Activated naive CD4-positive, alpha-beta T cell treated with anti-CD3 and anti-CD28 coated beads, Interleukin-2, amount 50 U/mL, for 24 hours (primary cell): ENCODE data around the gene REG4.
"Not testable (repeated sequence)": the region's sequence is repeated elsewhere in the genome, so short reads cannot be mapped to it uniquely, and the experiment has no call there.

Experiments used
- H3K27ac Mint-ChIP-seq: one replicate; pipeline ENCODE4 v1.8.0; 2021; ENCODE audit warnings: mild to moderate bottlenecking, mixed read lengths
- H3K27me3 Mint-ChIP-seq: one replicate; pipeline ENCODE4 v1.8.0; 2021; ENCODE audit warnings: mixed read lengths
- H3K36me3 Mint-ChIP-seq: one replicate; pipeline ENCODE4 v1.8.0; 2021; ENCODE audit warnings: mixed read lengths
- H3K4me1 Mint-ChIP-seq: one replicate; pipeline ENCODE4 v1.8.0; 2021; ENCODE audit warnings: mixed read lengths
- H3K4me3 Mint-ChIP-seq: one replicate; pipeline ENCODE4 v1.8.0; 2021; ENCODE audit warnings: mild to moderate bottlenecking, mixed read lengths
- H3K9me3 Mint-ChIP-seq: one replicate; pipeline ENCODE4 v1.8.0; 2021; ENCODE audit warnings: mixed read lengths

The REG4 gene

DNA sequence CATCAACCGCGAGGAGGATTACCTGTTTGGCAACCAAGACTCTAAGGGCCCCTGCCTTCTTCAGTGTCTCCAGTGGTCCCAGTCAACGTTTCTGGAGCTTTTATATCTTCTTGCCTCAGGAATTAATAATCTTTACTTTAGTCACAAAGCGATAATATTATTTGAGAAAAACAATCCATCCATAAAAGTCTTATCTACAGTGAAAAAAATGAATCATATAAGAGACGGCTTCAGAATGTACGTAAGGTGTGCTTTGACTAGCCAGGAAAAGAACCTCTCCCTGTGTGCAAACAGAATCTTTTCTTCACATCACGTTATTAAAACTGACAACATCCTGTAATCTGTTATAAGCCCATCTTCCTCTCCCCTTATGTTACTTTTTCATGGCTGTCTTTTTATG lies at the start of gene REG4:
REG4 (minus strand) TSS at position 74 of the 400 bp plus-strand sequence. CDS start 2,691 bp downstream, outside the sequence.
- Mint-ChIP-seq H3K4me3 (no peak within 1 kb of the TSS), H3K4me1 (peaks cover 5% of the 10 kb centered on the region), H3K27me3 (peaks cover 9% of the 10 kb centered on the region), H3K9me3 (no peaks in the 10 kb centered on the region), H3K36me3 (no peaks in the 10 kb centered on the region), H3K27ac (no peak within 1 kb of the TSS)

GRCh38 chr1:119859647-119860046 lies 48.4 kb upstream of the REG4 start:
- no peaks in the 10 kb centered on the region for H3K9me3 Mint-ChIP-seq
- peaks cover 11% of the 10 kb centered on the region for H3K4me1 Mint-ChIP-seq
- H3K36me3 Mint-ChIP-seq: no peaks in the 10 kb centered on the region
- H3K27me3 Mint-ChIP-seq: peaks cover 5% of the 10 kb centered on the region
- H3K4me3 Mint-ChIP-seq: no peak overlapping the region
- H3K27ac Mint-ChIP-seq: no peak overlapping the region

- H3K27me3 Mint-ChIP-seq, H3K36me3 Mint-ChIP-seq, H3K4me3 Mint-ChIP-seq, H3K9me3 Mint-ChIP-seq, H3K27ac Mint-ChIP-seq: not testable (repeated sequence)
- H3K4me1 Mint-ChIP-seq: peaks cover 11% of the 10 kb centered on the region
Measured at GRCh38 chr1:119858556-119859214, 47.4 kb upstream of the REG4 start.

- H3K27me3 Mint-ChIP-seq: peaks cover 4% of the 10 kb centered on the region
- no peaks in the 10 kb centered on the region for H3K36me3 Mint-ChIP-seq
- peaks cover 11% of the 10 kb centered on the region for H3K4me1 Mint-ChIP-seq
- no peak overlapping the region for H3K27ac Mint-ChIP-seq
- H3K4me3 Mint-ChIP-seq: no peak overlapping the region
- no peaks in the 10 kb centered on the region for H3K9me3 Mint-ChIP-seq
Measured at GRCh38 chr1:119858126-119858525, 46.9 kb upstream of the REG4 start.

- Mint-ChIP-seq H3K27me3 (peaks cover 2% of the 10 kb centered on the region), H3K9me3 (no peaks in the 10 kb centered on the region), H3K36me3 (no peaks in the 10 kb centered on the region), H3K4me3 (no peak overlapping the region), H3K27ac (no peak overlapping the region), H3K4me1 (no peaks in the 10 kb centered on the region)
Measured at GRCh38 chr1:119853155-119853554, 41.9 kb upstream of the REG4 start.

- not testable (repeated sequence) for H3K36me3 Mint-ChIP-seq, H3K4me1 Mint-ChIP-seq, H3K27ac Mint-ChIP-seq, H3K4me3 Mint-ChIP-seq, H3K27me3 Mint-ChIP-seq, H3K9me3 Mint-ChIP-seq
Measured at GRCh38 chr1:119844206-119844605, 32.9 kb upstream of the REG4 start.

DNA sequence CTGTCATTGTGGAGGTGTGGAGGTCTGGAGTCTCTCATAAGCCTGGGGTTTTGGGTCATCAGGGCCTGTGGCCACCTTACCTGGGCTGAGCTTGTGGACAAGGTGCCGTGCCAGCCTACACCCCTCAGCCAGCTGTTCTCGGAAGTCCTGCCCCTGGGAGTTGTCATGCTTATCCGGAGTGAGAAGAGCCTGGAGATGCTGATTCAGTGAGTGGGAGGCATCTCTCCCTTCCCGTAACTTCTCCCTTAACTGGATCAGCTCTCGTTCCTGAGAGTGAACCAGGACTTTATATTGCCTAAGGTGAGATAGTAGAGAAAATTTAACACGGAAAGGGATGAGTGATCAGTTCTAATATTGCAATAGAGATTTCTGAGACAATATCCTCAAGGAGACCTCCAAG lies 30.0 kb upstream of the REG4 start:
- peaks cover 2% of the 10 kb centered on the region for H3K27me3 Mint-ChIP-seq

DNA sequence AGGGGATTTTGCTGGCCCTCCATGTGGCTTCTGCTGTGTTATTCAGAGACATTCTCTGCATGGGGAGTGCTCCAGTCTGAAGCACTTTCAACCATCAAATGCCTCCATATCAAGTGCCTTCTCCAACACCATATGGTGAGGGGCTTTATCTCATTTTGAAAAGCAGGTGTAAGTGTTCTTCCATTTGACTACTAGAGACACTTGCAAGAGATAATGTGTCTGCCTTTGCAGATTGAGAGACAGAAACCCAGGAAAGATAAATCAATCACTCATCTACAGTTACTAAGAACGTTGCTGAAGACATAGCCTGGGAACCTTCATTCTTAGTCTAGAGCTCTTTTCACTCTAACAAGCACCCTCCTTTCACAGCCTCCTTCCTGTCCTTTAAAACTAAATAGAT lies 29.5 kb upstream of the REG4 start:
- Mint-ChIP-seq H3K9me3 (no peaks in the 10 kb centered on the region), H3K27me3 (peaks cover 2% of the 10 kb centered on the region), H3K27ac (no peak overlapping the region), H3K36me3 (no peaks in the 10 kb centered on the region), H3K4me3 (no peak overlapping the region), H3K4me1 (no peaks in the 10 kb centered on the region)

More for the DNA sequence above, 30.0 kb upstream of the REG4 start:
- no peaks in the 10 kb centered on the region for H3K9me3 Mint-ChIP-seq
- no peak overlapping the region for H3K4me3 Mint-ChIP-seq
- H3K4me1 Mint-ChIP-seq: no peaks in the 10 kb centered on the region
- H3K27ac Mint-ChIP-seq: no peak overlapping the region
- no peaks in the 10 kb centered on the region for H3K36me3 Mint-ChIP-seq

- H3K9me3 Mint-ChIP-seq: no peaks in the 10 kb centered on the region
- H3K4me1 Mint-ChIP-seq: no peaks in the 10 kb centered on the region
- peaks cover 2% of the 10 kb centered on the region for H3K27me3 Mint-ChIP-seq
- H3K36me3 Mint-ChIP-seq: no peaks in the 10 kb centered on the region
- no peak overlapping the region for H3K27ac Mint-ChIP-seq
- no peak overlapping the region for H3K4me3 Mint-ChIP-seq
Measured at GRCh38 chr1:119838236-119838635, 27.0 kb upstream of the REG4 start.

DNA sequence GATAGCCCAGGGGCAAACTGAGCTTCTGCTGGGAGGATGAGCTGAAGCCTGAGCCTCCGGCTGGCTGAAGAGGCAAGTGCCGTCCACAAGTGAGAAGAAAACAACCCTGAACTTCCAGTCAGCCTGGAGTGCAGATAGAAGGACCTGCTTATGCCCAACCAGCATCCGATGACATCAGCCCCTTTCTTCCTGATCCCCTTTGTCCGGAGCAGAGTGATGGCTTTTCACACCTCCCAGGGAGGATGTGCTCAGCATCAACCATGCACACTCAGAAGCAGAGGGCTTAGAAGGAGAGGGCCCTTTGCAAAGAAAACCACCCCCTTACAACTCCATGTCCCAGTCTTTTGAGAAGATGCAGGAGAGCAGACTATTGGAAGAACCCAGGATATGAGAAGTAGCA lies 23.7 kb upstream of the REG4 start:
- Mint-ChIP-seq H3K4me1 (no peaks in the 10 kb centered on the region), H3K36me3 (no peaks in the 10 kb centered on the region), H3K9me3 (no peaks in the 10 kb centered on the region), H3K4me3 (no peak overlapping the region), H3K27me3 (peaks cover 9% of the 10 kb centered on the region), H3K27ac (no peak overlapping the region)

DNA sequence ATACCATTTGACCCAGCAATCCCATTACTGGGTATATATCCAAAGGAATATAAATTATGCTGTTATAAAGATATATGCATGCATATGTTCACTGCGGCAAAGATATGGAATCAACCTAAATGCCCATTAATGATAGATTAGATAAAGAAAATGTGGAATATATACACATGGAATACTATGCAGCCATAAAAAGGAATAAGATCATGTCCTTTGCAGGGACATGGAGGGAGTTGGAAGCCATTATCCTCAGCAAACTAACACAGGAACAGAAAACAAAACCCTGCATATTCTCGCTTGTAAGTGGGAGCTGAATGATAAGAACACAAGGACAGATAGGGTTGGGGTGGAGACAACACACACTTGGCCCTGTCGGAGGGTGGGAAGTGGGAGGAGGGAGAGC lies 19.8 kb upstream of the REG4 start:
- Mint-ChIP-seq H3K36me3 (no peaks in the 10 kb centered on the region), H3K4me3 (no peak overlapping the region), H3K27ac (no peak overlapping the region), H3K27me3 (peaks cover 8% of the 10 kb centered on the region), H3K9me3 (no peaks in the 10 kb centered on the region), H3K4me1 (no peaks in the 10 kb centered on the region)

DNA sequence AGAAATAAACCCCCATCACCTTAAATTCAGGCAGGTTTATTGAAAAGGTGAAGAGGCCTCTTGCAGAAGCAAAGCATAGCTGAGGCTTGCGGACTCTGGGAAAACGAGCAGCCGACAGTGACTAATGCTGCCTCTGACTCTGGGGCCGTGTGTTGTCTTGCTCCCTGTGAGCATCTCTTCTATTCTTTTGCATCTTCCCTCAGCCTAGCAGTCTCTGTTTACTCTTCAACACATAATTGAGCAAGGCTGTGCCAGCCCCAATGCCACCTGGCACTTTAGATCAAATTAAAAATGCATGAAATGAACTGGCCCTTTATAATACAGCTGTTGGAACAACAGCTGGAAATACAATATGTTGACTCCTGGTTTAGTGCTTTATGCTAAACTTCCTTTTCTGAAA lies 18.4 kb upstream of the REG4 start:
- H3K27me3 Mint-ChIP-seq: peaks cover 8% of the 10 kb centered on the region
- no peaks in the 10 kb centered on the region for H3K36me3 Mint-ChIP-seq
- H3K4me3 Mint-ChIP-seq: no peak overlapping the region
- H3K4me1 Mint-ChIP-seq: no peaks in the 10 kb centered on the region
- no peak overlapping the region for H3K27ac Mint-ChIP-seq
- H3K9me3 Mint-ChIP-seq: no peaks in the 10 kb centered on the region

DNA sequence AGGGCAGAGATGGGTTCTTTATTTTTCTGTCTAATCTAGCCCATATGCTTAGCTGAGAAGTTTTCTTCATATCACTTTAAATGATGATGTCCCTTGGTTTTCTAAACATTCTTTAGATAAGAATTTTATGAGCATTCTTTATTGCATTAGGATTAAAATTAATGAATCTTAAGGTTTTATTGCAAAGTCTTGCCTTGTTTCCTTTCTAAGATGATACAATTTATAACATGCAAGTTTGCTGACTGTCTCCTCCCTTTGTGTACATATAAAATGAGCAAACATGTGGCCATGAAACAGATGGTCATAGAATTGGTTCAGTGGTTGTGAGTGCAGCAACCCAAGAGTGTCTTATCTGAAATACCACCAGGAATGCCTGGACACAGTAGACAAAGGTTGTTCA lies 17.7 kb upstream of the REG4 start:
- not testable (repeated sequence) for H3K4me3 Mint-ChIP-seq, H3K27me3 Mint-ChIP-seq, H3K27ac Mint-ChIP-seq, H3K9me3 Mint-ChIP-seq, H3K4me1 Mint-ChIP-seq, H3K36me3 Mint-ChIP-seq

GRCh38 chr1:119828266-119828665 lies 17.0 kb upstream of the REG4 start:
- H3K27ac Mint-ChIP-seq: no peak overlapping the region
- H3K4me1 Mint-ChIP-seq: no peaks in the 10 kb centered on the region
- H3K27me3 Mint-ChIP-seq: peaks cover 12% of the 10 kb centered on the region
- no peak overlapping the region for H3K4me3 Mint-ChIP-seq
- H3K36me3 Mint-ChIP-seq: no peaks in the 10 kb centered on the region
- H3K9me3 Mint-ChIP-seq: no peaks in the 10 kb centered on the region

GRCh38 chr1:119827010-119827409 lies 15.8 kb upstream of the REG4 start:
- Mint-ChIP-seq H3K36me3 (no peaks in the 10 kb centered on the region), H3K4me1 (no peaks in the 10 kb centered on the region), H3K27ac (no peak overlapping the region), H3K27me3 (peaks cover 9% of the 10 kb centered on the region), H3K9me3 (no peaks in the 10 kb centered on the region), H3K4me3 (no peak overlapping the region)

DNA sequence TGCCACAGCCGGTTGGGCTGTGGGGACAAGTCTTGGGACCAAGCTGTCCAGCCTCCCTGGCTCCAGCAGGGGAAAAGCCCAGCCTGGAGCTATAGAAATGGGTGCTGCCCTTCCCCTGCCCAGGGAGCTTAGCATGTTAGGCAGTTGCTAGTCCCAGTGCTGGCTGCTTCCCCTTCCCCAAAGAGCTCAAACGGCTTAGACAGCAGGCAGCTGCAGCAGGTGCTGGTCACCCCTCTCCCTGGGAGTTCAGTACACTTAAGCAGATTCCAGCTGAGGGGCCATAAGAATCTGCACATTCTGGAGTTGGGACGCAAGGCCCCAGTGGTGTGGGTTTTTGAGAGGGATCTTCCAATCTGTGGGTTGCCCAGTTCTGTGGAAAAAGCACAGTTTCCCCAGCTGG lies 11.1 kb upstream of the REG4 start:
- no peaks in the 10 kb centered on the region for H3K36me3 Mint-ChIP-seq
- no peaks in the 10 kb centered on the region for H3K4me1 Mint-ChIP-seq
- H3K4me3 Mint-ChIP-seq: no peak overlapping the region
- no peak overlapping the region for H3K27ac Mint-ChIP-seq
- H3K27me3 Mint-ChIP-seq: peaks cover 5% of the 10 kb centered on the region
- no peaks in the 10 kb centered on the region for H3K9me3 Mint-ChIP-seq

GRCh38 chr1:119818181-119818580 lies 6.9 kb upstream of the REG4 start:
- Mint-ChIP-seq H3K4me3 (no peak overlapping the region), H3K36me3 (no peaks in the 10 kb centered on the region), H3K4me1 (no peaks in the 10 kb centered on the region), H3K9me3 (no peaks in the 10 kb centered on the region), H3K27ac (no peak overlapping the region), H3K27me3 (peaks cover 5% of the 10 kb centered on the region)
